Measurements from ENCODE around the gene VANGL1. TPM values are rescaled to one million over a fixed set of nuclear protein-coding genes. Genes with fewer than 3 reads are reported as not detected.

Gene VANGL1
- total and polyA plus RNA-seq, 2 of the 4 experiments (the other 2 are of a cell fraction) = 6.1 to 6.7 TPM

GRCh38 chr1:115671176-115671934, 29.6 kb downstream of the VANGL1 start:
- peaks cover 6% of the 10 kb centered on the region; the same call in 1 of the 2 replicates for H4K20me1 ChIP-seq (ENCODE audit: insufficient read depth, low read length)
- H3K4me2 ChIP-seq (ENCODE audit: low read depth, low read length) = no peak overlapping the region
- in situ Hi-C loops (cut with MboI; ENCODE audit: low sequenced_read_pairs) (no loop called here), dilution Hi-C loops (cut with HindIII; ENCODE audit: low sequenced_read_pairs, unreplicated experiment) (no loop called here), intact Hi-C loops (cut with micrococcal nuclease) (no loop called here)
- peak overlapping the region; percentile 6; the same call in 1 of the 2 replicates for H4K91ac ChIP-seq (ENCODE audit: insufficient read depth, low read depth, low read length)
- BruUV-seq (replicated peaks) = no TSS peak
- H3K4ac ChIP-seq (ENCODE audit: low read depth, low read length) = peak overlapping the region; percentile 21; the same call in 1 of the 2 replicates
- peaks cover 5% of the 10 kb centered on the region; the same call in 1 of the 2 replicates for H3K9me3 ChIP-seq (ENCODE audit: control insufficient read depth, insufficient read depth, low read length)
- H2BK120ac ChIP-seq (ENCODE audit: low read depth, low read length) = no peak overlapping the region
- ChIA-PET CTCF (interaction anchor here (1.0 to 2.9 kb wide), 3 partner anchors 8 to 43 kb away, joined by 3 to 14 read pairs (median 3); no protein-coding TSS in a partner anchor), POLR2A (ENCODE audit: unreplicated experiment) (no interaction called here)
- H2BK5ac ChIP-seq (ENCODE audit: low read depth, low read length, poor library complexity, severe bottlenecking) = no peak overlapping the region
- peak overlapping the region in 1 of 2 experiments; percentile 59; a peak in 2 of 4 replicates for H4K8ac ChIP-seq (ENCODE audit: low read depth in 2 of 2, low read length in 2 of 2)
- H2AFZ ChIP-seq (replicated peaks; ENCODE audit: low read length, poor library complexity) = peak overlapping the region; percentile 73
- H3K23ac ChIP-seq (ENCODE audit: low read depth, low read length) = no peak overlapping the region
- no peak overlapping the region for H2BK20ac ChIP-seq (ENCODE audit: low read depth, low read length)
- no peak overlapping the region; the same call in 2 of the 3 replicates for H2BK15ac ChIP-seq (ENCODE audit: low read depth, low read length)
- no peak overlapping the region for H2AK5ac ChIP-seq (ENCODE audit: low read depth, low read length)
- H3K18ac ChIP-seq (ENCODE audit: low read depth, low read length) = no peak overlapping the region
- peaks cover 7 to 30% of the 10 kb centered on the region in 2 experiments; a peak in 3 of 4 replicates for H3K79me1 ChIP-seq (ENCODE audit: low read depth in 1 of 2, low read length in 2 of 2)
- H3K9me1 ChIP-seq (ENCODE audit: insufficient read depth, low read length) = peaks cover 13% of the 10 kb centered on the region; the same call in 1 of the 2 replicates
- H3K9ac ChIP-seq (ENCODE audit: low read depth, low read length) = no peak overlapping the region
- H3K14ac ChIP-seq (replicated peaks; ENCODE audit: low read depth, low read length) = no peak overlapping the region
- peaks cover 4% of the 10 kb centered on the region; the same call in 1 of the 2 replicates for H3K36me3 ChIP-seq (ENCODE audit: control insufficient read depth, insufficient read depth, low read length)
- 0 out of 2 replicates have a peak overlapping the region, but pooled peaks have one; percentile 21 for H4K5ac ChIP-seq (ENCODE audit: low read depth, low read length)
- H3K4me1 ChIP-seq (ENCODE audit: control insufficient read depth, insufficient read depth, low read length) = peaks cover 19% of the 10 kb centered on the region
- DNase-seq (peak; percentile 69), ATAC-seq (ENCODE audit: low read depth) (peak; percentile 74)
- WGBS, 2 experiments (ENCODE audit: extremely low coverage in 2 of 2, insufficient read length in 1 of 2) = 72% methylated on average over 2 of the region's 19 CpGs; no CpG with 5 or more reads in 1 of the 2 experiments
- H3K56ac ChIP-seq (ENCODE audit: extremely low read depth, insufficient read depth, low read length) = no peak overlapping the region
- H3K4me3 ChIP-seq (ENCODE audit: insufficient read depth, low read depth, low read length) = no peak overlapping the region
- peak overlapping the region; percentile 74 for H2AK9ac ChIP-seq (replicated peaks; ENCODE audit: low read depth, low read length, poor library complexity)
- H3K27ac ChIP-seq (ENCODE audit: insufficient read depth, low read length) = no peak overlapping the region
- H3K27me3 ChIP-seq (ENCODE audit: control insufficient read depth, insufficient read depth, low read length) = no peaks in the 10 kb centered on the region
- TF ChIP-seq FOS (IDR thresholded peaks at IDR 0.05; ENCODE audit: low read depth, low read length) (0 out of 2 replicates have a peak, but pooled peaks have one; percentile 13), NFE2L2 (IDR thresholded peaks at IDR 0.05; ENCODE audit: low read depth, low read length) (no peak)
